Measurements from ENCODE around the gene CFAP77.
A peak's percentile ranks its signal among the peaks of the same experiment; 100 is the strongest.
"Not testable (repeated sequence)": the region's sequence is repeated elsewhere in the genome, so short reads cannot be mapped to it uniquely, and the experiment has no call there.

CFAP77 gene

DNA sequence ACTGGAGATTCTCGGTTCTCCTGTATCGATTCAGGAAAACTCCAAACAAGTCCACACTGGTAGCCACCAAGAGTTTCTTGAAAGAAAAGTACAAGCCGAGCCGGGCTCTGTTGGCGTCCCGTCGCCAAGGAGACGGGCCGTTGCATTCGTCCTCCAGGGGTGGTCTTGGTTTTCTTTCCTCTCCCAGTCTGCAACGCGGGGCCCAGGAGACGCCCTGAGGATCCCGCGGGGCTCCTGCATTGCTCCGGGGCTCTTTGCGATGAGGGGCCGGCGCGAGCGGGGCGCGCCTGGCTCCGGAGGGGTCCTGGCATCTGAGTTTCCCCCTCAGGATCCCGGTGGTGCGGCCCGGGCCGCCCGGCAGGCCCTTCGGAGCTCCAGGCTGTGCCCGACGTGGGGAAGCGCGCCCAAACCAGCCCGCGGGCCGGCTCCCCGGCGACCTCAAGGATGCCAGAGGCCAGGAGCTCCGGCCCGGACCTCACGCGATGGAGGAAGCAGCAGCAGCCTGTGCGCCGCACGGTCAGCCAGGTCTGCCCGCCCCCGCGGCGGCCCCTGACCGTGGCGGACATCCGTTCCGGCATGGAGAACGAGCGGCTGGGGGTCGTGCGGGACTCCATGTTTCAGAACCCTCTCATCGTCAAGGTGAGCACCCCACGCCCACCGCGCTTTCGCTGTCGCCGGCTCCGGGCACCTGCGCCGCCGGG lies at the start of gene CFAP77:
TSS of gene CFAP77 (plus strand) at position 384 of the 701 bp plus-strand sequence. CDS start at position 445, 61 bp downstream.
- DNase-seq = peak; percentile 36

DNA sequence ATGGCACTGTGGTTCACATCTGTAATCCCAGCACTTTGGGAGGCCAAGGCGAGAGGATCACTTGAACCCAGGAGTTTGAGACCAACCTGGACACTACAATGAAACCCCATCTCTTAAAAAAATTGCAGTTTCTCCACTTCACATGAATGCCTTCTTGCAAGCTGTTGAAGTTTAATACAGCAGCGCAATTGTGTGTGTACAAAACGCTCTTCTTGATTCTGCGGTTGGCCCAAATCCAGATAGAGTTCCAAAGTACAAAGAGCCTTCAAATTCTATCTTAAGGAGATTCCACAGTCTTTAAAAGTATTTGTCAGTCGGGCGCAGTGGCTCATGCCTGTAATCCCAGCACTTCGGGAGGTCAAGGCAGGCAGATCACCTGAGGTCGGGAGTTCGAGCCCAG lies 45.9 kb upstream of the CFAP77 start:
- DNase-seq = no peak

- no peak for DNase-seq
Measured at GRCh38 chr9:132365986-132366385, 44.0 kb upstream of the CFAP77 start.

- no peak for DNase-seq
Measured at GRCh38 chr9:132366481-132366880, 43.5 kb upstream of the CFAP77 start.

DNA sequence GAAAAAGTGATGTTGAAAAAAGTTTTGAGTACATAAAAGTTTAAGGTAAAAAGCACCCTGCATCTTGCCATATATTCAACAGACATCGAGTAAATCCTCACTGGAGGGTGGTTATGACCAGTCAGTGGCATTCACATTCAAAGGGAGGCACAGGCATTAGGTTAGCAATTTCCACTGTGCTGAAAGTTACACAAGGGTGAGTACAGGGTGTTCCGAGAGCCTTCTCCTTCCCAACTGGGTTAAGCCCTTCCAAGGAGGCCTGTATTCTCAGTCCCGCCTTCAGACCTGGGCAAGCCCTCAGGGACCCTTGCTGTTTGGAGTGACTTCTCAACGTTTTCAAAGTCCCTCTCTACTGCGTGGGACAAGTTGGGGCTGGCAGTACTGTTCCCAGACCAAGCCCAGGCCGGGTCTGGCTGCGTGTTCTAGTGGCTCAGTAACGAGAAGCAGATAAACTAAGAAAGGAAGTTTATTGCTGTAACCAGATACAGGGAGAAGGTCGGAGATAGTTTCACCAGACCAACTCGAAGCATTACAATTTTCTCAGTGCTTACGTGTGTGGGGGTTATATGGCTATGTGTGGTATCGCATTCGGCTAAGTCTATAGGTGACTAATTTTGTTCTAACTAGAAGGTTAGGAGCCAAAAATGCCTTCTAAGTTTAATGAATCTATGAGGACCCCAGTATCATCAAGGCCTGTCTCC lies 42.2 kb upstream of the CFAP77 start:
- DNase-seq = no peak

- no peak for DNase-seq
Measured at GRCh38 chr9:132369421-132369820, 40.6 kb upstream of the CFAP77 start.

GRCh38 chr9:132370592-132370991 lies 39.4 kb upstream of the CFAP77 start:
- DNase-seq = no peak

GRCh38 chr9:132372177-132373095 lies 37.6 kb upstream of the CFAP77 start:
- DNase-seq = no peak

DNA sequence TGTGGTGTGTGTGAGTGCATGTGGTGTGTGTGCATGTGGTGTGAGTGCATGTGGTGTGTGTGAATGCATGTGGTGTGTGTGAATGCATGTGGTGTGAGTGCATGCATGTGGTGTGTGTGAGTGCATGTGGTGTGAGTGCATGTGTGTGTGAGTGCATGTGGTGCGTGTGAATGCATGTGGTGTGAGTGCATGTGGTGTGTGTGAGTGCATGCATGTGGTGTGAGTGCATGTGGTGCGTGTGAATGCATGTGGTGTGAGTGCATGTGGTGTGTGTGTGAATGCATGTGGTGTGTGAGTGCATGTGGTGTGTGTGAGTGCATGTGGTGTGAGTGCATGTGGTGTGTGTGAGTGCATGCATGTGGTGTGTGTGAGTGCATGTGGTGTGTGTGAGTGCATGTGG lies 32.2 kb upstream of the CFAP77 start:
- DNase-seq = not testable (repeated sequence)

DNA sequence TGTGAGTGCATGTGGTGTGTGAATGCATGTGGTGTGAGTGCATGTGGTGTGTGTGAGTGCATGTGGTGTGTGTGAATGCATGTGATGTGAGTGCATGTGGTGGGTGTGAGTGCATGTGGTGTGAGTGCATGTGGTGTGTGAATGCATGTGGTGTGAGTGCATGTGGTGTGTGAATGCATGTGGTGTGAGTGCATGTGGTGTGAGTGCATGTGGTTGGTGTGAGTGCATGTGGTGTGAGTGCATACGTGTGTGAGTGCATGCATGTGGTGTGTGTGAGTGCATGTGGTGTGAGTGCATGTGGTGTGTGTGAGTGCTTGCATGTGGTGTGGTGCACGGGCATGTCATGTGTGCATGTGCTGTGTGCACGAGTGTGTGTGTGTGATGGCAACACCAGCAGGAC lies 31.6 kb upstream of the CFAP77 start:
- DNase-seq = not testable (repeated sequence)

DNA sequence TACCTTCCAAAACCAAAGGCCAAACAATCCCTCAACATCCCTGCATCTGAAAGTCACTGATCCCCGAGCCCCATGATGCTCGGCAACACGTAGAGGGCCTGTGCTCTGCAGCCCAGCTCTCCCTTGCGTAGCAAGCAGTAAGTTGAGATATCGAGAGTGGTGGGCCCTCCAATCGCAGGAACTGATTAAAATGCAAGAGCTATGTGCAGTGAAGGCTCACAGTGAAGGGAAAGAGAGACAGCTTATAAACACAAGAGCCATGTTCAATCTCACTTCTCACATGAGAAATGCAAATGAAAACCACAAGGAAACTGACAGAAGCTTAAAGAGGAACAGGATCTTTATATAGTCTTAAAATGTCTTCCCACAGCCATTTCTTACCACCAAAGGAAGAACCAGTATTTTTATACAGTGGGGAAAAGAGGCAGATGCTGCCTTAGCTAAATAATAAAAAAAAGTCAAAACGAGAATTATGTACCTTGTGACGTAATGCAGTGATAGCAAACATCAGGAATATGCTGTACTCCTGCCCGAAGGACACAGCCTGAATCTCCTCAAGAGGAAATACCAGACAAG lies 28.0 kb upstream of the CFAP77 start:
- no peak for DNase-seq

DNA sequence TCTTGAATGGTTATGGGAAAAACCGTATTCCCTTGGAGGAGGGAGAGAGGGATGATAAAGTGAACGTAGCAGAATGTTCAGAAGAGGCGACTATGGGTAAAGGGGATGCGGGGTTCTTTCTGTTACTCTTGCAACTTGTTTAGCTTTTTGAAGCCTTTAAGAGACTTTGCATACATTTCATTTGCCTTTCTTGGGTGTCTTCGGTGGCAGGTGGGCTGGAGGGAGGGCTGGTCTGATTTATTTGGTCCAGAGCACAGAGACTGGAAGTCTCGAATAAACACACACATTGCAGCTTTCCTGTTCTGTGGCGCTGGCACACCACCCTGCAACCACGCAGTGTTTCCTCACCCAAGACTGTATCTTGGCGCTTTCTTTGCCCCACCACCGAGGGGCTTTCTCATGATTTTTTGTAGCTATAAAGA lies 26.5 kb upstream of the CFAP77 start:
- DNase-seq = no peak

GRCh38 chr9:132384376-132384775 lies 25.6 kb upstream of the CFAP77 start:
- DNase-seq = no peak

DNA sequence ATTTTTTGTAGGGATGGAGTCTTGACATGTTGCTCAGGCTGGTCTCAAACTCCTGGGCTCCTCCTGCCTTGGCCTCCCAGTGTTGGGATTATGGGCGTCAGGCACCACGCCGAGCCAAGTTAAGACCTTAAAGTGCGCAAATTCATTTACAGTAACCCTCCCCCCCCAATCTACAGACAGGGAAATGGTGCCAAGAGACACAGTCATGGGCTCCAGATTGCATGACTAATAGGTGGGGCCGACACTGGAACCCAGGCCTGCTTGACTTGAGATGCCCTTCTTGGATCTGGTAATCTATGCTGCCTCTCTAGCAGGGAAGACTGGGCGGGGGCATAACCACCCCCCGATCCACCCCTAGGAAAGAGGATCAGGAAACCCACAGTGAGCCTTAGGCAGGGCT lies 22.9 kb upstream of the CFAP77 start:
- no peak for DNase-seq

DNA sequence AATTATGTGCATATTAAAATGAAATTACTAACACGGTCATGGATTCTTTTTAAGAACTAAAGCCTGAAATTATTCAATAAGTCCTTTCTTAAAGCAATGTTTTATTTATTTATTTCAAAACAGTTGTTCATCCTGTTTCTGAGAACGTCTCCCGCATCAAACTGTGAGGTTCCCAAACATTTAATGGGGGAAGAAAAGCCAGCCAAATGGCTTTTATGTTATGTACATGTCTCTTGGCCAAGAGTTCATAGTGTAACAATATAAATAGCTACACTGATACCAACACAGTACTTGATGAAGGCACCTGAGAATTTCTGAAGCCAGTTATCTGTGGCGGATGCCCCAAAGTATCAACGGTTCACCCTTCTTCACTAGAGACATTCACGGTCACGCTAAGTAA lies 19.0 kb upstream of the CFAP77 start:
- DNase-seq = no peak

GRCh38 chr9:132391449-132391848 lies 18.6 kb upstream of the CFAP77 start:
- DNase-seq = no peak

DNA sequence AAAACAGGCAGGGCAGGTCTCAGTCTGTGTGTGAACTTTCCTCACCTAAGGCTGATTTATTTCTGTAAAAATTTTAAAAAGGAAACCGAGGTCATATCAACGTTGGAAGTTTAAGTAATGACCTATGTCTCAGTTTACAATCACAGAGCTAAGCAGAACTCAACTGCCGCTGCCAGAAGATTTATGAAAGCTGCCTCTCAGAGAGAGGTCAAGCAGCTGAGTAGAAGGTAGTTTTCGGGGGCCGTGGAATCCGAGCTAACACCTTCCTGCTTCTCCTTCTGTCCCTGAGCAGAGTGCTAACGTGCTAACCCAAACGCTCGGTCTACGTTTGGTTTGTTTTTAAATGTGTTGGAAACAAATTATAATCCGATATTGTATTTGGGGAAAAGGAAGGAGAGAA lies 14.5 kb upstream of the CFAP77 start:
- DNase-seq = no peak

DNA sequence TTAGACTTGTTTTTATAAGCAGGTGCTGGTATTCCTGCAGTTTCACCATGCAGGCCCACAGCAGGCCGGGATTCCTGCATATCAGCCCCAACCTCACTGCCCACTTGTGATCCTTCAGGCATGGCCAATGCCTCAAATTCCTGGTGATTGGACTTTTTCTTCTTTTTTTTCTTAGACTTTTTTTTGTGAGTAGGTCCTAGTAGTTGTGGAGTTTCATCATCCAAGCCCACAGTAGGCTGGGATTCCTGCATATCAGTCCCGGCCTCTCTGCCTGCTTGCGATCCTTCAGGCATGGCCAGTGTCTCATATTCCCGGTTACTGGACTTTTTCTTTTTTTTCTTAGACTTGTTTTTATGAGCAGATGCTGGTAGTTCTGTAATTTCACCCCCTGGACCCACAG lies 8.2 kb upstream of the CFAP77 start:
- no peak for DNase-seq

- no peak for DNase-seq
Measured at GRCh38 chr9:132404228-132404881, 5.7 kb upstream of the CFAP77 start.

GRCh38 chr9:132406554-132407122 lies 3.4 kb upstream of the CFAP77 start, which contains the start of gene TTF1:
Gene TTF1 (minus strand): TSS chr9:132406840. CDS start chr9:132402821, 4,019 bp downstream.
- DNase-seq = peak; percentile 89

GRCh38 chr9:132407196-132407595 lies 2.8 kb upstream of the CFAP77 start:
- no peak for DNase-seq

- DNase-seq = no peak
Measured at GRCh38 chr9:132408521-132408920, 1.5 kb upstream of the CFAP77 start.

All from activated CD4-positive, CD25-positive, alpha-beta regulatory T cell treated with anti-CD3 and anti-CD28 coated beads, Interleukin-2, amount 50 U/mL, for 72 hours (primary cell).